NCI-H526 (cell line): ENCODE measurements around the gene WNT5B.
"Not testable (repeated sequence)": the region's sequence is repeated elsewhere in the genome, so short reads cannot be mapped to it uniquely, and the experiment has no call there.

Experiments
- DNase-seq, 2 experiments: peaks; one replicate each; lab custom pipeline; 2025; lab: John Stamatoyannopoulos, UW

WNT5B gene

GRCh38 chr12:1691123-1692007 lies 62.3 kb downstream of the WNT5B start:
- peak; percentile 42 to 89 for DNase-seq

- no peak for DNase-seq
Observed at GRCh38 chr12:1692226-1692625, 63.2 kb downstream of the WNT5B start.

- DNase-seq, result no peak
Observed at GRCh38 chr12:1692895-1693610, 64.0 kb downstream of the WNT5B start.

GRCh38 chr12:1695097-1695496 lies 66.1 kb downstream of the WNT5B start:
- not testable (repeated sequence) for DNase-seq

GRCh38 chr12:1695886-1696670 lies 67.0 kb downstream of the WNT5B start:
- DNase-seq, result no peak

GRCh38 chr12:1696800-1697199 lies 67.8 kb downstream of the WNT5B start:
- DNase-seq, result no peak
